Measurements from ENCODE around the gene ARID3A.

ARID3A gene

DNA sequence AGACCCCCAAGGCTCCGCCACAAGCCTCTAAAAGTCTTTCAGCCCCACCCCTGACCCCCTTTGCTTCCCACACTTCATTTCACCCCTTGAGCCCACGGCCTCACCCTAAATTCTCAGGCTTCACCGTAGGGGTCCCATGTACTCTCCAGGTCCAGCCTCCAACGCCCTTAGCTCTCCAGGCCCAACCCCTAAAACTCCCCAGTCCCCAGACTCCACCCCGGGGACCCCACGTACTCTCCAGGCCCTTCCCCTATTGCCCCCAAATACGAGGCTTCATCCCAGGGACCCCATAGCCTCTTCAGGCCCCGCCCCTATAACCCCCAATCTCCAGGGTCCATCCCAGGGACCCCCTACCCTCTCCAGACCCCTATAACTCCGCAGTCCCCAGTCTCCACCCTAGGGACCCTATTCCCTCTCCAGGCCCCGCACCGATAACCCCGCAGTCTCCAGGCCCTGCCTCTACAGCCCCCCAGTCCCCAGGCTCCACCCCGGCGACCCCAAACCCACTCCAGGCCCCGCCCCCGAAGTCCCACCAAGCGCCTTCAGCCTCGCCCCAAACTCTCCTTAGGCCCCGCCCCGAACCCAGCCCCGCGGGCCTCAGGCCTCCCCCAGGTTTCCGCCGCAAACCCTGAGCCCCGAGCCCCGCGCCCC is 33.5 kb upstream of the ARID3A start:
- DNase-seq (ENCODE audit: low read depth) = no peak

DNA sequence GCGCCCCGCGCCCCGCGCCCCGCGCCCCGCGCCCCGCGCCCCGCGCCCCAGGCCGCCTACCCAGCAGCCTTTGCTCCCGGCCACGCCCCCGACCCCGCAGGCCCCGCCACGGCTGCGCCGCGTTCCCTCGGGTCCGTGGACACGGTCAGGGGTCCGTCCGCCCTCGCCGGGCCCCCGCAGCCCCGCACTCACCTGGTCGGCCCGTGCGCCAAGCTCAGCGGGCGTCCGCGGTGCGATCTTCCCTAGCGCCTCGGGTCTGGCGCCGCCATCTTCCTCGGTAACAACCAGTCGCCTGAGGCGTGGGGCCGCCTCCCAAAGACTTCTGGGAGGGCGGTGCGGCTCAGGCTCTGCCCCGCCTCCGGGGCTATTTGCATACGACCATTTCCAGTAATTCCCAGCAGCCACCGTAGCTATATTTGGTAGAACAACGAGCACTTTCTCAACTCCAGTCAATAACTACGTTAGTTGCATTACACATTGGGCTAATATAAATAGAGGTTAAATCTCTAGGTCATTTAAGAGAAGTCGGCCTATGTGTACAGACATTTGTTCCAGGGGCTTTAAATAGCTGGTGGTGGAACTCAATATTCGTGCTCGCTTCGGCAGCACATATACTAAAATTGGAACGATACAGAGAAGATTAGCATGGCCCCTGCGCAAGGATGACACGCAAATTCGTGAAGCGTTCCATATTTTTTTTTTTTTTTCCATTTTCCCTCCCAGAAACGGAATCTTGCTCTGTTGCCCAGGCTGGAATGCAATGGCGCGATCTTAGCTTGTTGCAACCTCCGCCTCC is 32.7 kb upstream of the ARID3A start, which contains the start of the genes MED16 and RNU6-9:
Gene MED16, minus strand, starts transcription at position 294 of the 796 bp plus-strand sequence. CDS start 2,056 bp downstream, outside the sequence.
Gene RNU6-9, plus strand, starts transcription at position 591 of the 796 bp plus-strand sequence.
- DNase-seq (ENCODE audit: low read depth) = peak; percentile 94

DNA sequence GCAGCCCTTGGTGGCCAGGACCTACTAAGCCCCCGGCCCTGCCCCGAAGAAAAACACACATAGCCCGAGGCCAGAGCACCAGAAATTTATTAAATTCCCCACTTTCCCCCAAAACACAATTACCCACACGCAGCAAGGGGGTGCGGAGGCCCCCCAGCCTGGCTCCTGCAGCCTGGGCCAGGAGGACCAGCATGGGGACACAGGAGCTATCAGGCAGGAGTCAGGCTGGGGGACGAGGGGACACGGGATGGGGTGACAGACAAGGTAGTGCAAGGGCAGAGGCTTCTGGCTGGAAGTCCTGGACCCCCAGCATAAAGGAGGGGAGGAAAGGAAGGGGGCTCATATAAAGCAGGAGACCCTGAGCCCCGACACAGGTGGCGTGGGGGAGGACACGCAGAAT is 29.4 kb upstream of the ARID3A start:
- no peak for DNase-seq (ENCODE audit: low read depth)

DNA sequence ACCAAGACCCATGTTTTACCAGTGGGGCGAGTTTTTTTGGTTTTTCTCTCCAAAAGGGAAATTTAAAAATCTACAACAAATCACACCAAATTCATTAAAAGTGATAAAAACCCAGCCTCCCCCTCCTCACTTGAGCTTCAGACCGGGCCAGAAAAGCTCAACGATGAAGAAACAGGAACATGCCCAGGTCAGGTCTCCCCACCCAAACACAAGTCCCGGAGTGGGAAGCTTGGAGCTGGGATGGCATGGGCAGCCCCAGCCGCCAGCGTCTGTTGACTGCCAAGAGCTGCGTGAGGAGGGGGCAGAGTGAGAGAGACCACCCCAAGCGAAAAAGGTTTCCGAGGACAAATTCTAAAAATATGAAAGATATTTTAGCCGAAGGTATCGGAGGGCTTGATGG is 28.8 kb upstream of the ARID3A start:
- DNase-seq (ENCODE audit: low read depth) = no peak

DNA sequence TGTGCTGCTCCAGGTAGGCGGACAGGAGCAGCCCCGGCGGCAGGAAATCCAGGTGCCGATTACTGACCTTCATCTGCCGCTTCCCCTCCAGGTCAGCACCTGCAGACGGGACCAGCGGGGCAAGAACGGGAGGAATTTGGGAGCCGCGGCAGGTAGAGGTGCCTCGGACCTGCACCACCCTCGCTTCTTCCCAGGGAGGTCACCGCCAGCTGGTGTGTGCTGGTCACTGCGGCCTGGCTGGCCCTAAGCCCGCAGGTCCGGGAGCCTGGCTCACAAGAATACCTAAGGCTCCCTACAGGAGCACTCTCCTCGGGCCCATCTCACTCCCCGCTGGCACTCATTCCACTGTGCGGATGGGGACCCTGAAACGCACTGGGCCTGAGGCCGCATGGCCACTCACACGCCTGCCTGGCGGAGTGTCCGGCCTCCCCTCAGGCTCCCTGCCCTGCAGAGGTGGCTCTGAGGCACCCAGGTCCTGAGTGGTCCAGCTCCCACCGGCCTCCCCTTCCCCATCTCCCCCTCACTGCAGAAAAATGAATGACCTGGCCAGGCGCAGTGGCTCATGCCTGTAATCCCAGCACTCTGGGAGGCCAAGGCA is 28.3 kb upstream of the ARID3A start:
- DNase-seq (ENCODE audit: low read depth) = no peak

DNA sequence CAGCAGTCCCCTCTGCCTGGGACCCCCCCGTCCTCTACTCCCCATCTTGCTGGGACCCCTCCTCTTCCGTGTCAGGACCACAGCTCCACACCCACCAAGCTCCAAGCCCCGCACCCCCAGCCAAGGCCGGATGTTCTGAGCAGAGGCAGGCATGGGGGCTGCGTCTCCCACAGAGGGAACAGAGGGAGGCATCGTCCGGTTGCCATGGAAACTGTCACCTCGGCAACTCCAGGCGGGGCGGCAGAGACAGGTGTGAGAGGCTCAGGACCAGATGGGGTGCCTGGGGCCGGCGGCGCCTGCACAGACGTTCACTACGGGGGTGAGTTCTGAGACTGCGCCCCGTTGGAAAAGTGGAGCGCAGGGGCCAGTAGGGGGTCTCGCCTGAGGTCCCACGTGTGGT is 27.2 kb upstream of the ARID3A start:
- DNase-seq (ENCODE audit: low read depth) = no peak

DNA sequence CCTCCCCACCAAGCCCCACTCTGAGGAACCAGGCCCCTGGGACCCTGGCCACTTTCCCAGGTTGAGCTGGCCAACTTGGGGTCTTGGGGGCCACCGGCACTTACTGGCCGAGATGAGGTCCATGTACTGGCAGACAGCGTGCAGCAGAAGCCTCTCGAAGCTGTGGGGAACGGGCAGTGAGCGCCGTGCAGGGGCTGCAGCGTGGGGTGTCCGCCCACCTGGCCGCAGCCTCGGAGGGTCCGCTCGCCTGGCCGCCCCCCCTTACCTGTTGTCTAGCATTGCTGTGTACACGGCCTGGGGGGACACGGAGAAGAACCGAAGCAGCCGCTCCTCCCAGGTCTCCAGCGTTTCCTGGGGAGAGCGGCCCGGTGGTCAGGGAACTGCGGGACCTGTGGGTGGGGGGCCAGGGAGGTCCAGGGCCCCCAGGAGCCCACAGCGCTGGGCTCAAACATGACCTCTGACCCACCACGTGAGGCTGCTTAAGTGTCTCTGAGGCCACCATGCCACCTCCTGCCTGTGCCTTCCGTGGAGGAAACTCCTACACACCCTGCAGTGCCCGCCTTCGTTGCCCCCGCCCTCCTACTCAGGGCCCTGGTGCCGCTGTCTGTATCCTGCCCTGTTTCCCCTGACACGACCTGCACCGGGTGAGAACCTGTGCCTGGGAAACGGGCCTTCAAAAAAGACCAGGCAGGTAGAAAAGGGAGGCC is 26.3 kb upstream of the ARID3A start:
- DNase-seq (ENCODE audit: low read depth) = no peak

DNA sequence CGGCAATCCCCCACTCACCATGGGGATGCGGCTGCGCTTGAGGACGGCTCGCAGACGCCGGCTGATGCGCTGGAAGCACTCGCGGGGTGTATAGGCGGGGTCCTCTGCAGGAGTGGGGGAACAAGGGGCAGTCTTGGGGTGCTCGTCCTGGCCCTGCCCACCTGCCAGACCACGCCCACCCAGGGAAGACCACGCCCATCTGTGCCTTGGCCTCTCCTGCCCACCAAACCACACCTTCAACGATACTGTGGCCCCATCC is 25.9 kb upstream of the ARID3A start:
- DNase-seq (ENCODE audit: low read depth) = no peak

DNA sequence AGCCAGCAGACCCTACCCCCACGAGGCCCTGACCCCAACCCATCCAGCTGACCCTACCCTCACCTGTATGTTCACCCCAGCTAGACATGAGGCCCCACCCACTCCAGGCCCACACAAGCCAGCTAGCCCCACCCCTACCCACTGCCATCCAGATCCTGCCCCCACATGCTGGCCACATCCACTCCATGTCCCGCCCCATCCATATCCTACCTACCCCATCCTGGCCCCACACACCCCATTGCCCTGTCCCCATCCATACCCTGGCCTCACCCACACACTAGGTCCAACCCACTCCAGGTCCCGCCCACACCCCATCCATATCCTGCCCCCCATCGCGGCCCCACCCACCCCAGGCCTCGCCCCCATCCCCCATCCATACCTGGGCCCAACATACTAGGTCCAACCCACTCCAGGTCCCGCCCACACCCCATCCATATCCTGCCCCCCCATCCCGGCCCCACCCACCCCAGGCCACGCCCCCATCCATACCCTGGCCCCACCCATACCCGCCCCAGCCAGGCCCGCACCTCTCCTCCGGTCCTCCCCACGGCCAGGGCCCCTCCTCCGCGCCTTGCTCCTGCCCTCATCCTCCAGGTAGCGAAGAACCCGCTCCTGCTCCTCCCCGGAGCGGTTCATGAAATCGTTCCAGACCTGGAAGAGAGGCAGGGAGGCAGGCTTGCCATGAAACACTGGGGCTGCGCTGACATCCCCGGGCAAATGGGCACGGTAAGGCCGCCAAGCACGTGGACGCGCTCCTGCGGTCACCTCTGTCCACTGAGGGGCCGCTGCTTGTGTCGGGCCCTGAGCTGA is 25.3 kb upstream of the ARID3A start:
- DNase-seq (ENCODE audit: low read depth) = no peak

DNA sequence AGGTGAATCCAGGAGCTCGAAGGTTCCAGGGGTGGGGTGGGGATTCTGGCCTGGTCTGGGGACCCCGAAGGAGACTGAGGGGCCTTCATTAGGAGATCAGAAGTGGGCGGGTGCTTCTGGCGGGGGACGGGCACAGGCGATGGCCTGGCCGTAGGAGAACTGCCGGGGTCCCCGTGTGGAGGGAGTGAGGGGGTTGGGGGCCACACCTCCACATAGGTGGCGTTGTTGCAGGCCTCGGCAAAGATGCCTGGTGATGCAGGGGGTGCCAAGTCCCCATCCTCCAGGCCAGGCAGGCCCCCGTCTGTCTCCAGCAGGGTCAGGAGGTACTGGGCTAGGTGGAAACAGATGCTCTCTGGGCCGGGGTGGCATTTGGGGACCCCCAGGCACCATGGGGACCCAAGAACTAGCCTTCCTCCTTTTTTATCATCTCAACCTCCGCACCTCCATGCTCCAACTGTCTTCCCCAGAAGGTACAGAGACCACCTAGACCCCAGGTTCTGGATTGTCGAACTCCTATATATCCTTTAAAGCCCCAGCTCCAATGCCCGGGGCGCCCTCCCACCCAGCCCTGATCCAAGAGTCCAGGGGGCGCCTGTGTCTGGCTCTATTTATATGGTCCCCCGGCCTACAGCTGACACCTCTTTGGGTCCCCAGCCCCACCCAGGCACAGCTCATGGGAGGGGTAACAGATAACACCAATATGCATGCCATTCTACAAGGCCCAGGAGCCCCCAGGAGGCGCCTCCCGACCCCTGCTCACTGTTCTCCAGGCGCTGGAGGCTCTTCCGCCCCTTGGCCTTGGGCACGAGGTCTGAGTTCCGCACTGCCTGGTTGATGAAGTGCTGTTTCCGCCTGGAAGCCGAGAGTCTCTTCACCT is 24.4 kb upstream of the ARID3A start:
- no peak for DNase-seq (ENCODE audit: low read depth)

DNA sequence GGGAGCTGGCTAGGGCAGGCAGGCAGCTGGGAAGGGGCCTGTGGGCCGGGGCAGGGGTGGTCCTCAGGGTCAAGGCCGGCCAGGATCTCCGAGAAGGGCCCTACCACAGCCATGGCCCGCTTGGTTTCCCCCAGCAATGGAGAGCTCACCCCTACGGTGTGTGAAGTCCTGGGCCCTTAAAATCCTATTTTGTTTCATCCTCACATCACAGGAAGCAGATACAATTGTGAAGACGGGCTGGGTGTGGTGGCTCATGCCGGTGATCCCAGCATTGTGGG is 23.8 kb upstream of the ARID3A start:
- no peak for DNase-seq (ENCODE audit: low read depth)

DNA sequence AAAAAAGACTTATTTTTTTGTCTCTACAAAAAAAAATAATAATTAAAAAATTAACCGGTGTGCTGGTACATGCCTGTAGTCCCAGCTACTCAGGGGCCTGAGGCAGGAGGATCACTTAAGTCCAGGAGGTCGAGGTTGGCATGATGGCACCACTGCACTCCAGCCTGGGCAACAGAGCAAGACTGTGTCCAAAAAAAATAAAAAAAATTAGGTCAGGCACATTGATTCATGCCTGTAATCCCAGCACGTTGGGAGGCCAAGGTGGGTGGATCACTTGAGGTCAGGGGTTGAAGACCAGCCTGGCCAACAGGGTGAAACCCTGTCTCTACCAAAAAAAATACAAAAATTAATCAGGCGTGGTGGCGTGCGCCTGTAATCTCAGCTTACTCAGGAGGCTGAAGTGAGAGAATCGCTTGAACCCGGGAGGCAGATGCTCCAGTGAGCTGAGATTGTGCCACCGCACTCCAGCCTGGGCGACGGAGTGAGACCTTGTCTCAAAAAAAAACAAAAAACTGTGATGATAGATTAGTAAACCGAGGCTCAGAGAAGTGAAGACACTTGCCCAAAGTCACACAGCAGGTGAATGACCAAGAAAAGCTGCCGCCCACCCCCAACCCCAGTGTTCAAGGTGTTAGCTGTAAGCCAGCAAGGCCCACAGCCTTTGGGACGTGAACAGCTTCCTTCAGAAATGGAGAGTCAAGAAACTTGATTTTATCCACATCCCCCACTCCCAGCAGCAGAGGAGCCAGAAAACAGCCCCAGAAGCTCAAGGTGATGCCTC is 23.2 kb upstream of the ARID3A start:
- no peak for DNase-seq (ENCODE audit: low read depth)

DNA sequence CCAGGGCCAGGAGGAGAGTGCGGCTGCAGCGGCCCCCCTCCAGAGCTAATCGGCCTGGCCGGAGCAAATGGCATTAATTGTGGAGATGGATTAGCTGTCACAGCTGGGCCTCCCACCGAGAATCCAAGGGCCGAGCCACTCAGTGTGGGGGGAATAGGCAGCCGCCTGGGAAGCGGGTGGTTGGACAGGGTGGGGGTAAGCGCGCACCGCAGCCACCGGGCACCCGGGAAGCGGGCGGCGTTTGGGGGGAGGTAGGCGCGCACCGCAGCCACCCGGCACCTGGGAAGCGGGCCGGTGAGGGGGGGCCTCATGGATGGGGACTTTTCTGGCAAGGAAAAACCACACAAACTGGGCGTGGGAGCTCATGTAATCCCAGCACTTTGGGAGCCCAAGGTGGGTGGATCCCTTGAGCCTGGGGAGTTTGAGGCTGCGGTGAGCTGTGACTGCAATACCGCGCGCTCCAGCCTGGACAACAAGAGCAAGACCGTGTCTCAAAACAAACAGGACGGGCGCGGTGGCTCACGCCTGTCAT is 22.5 kb upstream of the ARID3A start:
- no peak for DNase-seq (ENCODE audit: low read depth)

DNA sequence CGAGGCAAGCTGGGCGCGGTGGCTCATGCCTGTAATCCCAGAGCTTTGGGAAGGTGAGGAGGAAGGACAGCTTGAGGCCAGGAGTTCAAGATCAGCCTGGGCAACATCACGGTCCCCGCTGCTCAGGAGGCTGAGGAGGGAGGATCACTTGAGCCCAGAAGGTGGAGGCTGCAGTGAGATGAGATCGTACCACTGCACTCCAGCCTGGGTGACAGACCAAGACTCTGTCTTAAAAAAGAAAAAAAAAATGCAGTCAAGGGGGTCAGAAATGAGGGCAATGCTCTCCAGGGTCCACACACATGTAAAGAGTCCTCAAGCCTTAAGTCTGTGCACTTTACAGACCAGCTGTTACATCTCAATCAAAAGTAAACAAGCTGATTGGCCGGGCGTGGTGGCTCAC is 21.3 kb upstream of the ARID3A start:
- DNase-seq (ENCODE audit: low read depth) = no peak

DNA sequence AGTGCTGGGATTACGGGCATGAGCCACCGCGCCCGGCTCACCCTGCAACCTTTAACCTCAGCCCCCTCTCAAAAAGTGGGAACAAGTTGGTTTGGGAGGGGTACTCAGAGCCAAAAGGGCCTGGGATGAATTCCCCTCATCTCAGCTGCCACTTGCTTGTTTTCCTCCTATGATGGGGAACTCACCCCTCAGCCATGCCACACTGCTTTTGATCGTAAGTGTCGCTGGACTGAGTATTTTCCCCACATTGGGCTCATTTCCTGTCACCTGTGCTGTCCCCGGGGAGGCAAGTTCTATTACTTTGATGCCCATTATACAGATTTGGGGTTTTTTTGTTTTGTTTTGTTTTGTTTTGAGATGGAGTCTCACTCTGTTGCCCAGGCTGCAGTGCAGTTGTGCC is 19.4 kb upstream of the ARID3A start:
- DNase-seq (ENCODE audit: low read depth) = no peak

DNA sequence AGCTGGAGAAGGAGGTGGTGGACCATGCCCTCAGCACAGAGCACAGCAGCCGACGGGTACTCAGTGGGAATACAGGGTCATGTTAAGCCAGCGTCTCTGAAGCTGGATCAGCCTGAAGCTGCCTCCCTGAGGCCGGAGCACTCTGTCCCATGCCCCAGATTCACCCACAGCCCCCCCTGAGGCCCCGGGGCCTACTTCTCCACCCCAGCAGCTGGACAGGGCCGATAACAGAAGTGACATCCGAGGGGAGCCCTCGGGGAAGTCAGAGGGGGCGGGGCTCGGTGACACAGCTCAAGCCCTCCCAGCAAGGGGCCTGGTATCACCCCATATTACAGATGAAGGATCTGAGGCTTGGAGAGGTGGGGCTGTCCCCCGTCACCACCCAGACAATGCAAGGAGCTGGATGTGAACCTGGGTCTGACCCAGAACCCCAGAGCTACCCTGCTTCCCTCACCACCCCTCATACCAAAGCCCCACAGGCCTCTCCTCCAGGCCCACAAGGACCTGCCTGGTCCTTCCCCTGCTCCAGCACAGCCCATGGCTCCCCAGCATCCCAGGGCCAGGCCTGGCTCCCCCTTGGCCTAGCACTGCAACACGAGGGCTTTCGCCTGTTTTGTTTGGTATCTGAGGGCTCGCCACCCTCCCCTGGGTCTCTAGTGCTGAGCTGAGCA is 18.5 kb upstream of the ARID3A start:
- no peak for DNase-seq (ENCODE audit: low read depth)

DNA sequence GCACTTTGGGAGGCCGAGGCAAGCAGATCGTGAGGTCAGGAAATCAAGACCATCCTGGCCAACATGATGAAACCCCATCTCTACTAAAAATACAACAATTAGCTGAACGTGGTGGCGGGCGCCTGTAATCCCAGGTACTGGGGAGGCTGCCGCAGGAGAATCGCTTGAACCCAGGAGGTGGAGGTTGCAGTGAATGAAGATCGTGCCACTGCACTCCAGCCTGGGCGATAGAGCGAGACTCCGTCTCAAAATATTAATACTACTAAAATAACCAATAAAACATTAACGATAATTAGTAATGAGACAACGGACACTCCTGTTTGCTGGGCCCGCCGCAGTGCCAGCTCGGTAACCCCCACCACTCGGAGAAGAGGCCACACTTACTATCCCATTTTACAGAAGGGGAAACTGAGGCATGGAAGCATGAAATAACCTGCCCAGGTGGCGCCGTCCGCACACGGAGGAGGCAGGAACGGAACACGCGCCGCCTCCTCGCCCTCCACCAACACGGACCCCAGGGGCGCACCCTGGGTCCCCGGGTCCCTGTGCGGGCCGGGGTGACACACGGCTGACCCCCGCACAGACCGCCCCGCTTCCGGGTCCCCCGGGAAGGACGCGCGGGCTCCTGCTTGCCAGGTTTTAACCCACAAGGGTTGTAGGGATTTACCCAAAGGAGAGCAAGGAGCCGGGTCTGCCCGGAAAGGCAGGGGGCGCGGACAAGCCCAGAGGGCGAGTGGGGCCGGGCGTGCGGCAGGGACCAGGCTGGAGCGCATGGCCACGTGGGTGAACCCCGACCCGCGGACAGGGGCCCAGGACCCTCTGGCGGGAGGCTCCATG is 14.4 kb upstream of the ARID3A start:
- no peak for DNase-seq (ENCODE audit: low read depth)

DNA sequence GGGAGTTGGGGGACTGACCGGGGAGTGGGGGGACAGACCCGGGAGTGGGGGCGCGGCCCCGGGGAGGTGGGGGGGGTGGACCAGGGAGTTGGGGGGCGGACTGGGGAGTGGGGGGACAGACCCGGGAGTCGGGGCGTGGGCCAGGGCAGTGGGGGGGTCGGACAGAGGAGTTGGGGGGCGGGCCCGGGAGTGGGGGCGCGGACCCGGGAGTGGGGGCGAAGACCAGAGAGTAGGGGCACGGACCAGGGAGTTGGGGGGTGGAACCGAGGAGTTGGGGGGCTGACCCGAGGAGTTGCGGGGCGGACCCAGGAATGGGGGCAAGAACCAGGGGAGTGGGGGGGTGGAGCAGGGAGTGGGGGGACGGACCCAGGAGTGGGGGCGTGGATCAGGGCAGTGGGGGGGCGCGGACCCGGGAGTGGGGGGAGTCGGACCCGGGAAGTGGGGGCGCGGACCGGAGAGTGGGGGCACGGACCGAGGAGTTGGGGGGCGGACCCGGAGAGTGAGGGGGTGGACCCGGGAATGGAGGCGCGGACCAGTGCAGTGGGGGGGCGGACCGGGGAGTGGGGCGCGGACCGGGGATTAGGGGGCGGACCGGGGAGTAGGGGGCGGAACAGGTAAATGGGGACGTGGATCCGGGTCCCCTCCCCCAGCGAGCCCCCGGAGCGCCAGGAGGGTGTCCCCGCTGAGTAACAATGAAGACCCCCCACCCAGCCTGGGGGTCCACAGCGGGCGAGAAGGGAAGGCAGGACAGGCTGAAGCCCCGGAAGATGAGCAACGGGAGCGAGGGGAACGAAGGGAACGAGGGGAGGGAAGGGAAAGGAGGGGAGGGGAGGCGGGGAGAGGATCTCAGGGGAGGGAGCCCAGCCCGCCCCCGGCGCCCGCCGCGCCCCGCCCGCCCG is 13.4 kb upstream of the ARID3A start:
- DNase-seq (ENCODE audit: low read depth) = no peak
